ENCODE data around the gene PISD. TPM values are rescaled to one million over a fixed set of nuclear protein-coding genes. Genes with fewer than 3 reads are reported as not detected.
A peak's percentile ranks its signal among the peaks of the same experiment; 100 is the strongest.
"Not testable (repeated sequence)": the region's sequence is repeated elsewhere in the genome, so short reads cannot be mapped to it uniquely, and the experiment has no call there.

Gene PISD
- total RNA-seq: 77.1 and 81.6 TPM in 2 replicates

- DNase-seq (ENCODE audit: low read depth): peak; percentile 94
These were observed at the start of gene PISD for GRCh38 chr22:31661851-31662667. Gene PISD, minus strand, starts transcription at chr22:31662215. Its CDS starts 7 bp downstream, at chr22:31662208.

GRCh38 chr22:31711226-31711625, 49.2 kb upstream of the PISD start:
- DNase-seq (ENCODE audit: low read depth): not testable (repeated sequence)

DNA sequence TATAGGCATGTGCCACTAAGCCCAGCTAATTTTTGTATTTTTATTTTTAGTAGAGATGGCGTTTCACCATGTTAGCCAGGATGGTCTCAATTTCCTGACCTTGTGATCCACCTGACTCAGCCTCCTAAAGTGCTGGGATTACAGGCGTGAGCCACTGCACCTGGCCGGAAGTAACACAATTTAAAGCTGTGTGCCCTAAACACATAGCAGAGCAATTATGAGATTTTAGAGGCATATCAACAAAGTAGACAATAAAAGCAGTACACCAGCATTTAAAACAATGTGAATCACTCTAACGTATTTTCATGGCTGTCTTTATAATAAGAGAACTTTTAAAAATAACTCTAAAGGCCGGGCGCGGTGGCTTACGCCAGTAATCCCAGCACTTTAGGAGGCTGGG, 45.5 kb upstream of the PISD start:
- no peak for DNase-seq (ENCODE audit: low read depth)

DNA sequence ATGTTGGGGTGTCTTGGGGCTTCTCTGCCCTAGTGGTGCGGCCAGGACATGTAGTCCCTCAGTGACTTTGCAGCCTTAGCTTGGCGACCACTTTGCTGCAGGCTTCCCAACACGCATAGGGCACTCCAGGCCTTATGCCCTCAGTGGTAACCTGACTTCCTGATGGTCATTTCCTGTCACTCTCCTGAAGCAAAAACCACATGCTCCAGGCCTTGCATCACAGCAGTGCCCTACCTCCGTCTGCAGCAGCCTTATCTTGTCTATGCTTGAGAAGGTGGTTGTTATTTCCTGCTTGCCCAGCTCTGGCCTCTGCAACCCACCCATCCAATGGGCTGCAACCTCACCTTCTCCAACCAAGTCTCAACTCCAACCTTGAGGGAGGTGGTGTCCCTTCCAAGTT, 33.4 kb upstream of the PISD start:
- no peak for DNase-seq (ENCODE audit: low read depth)

DNA sequence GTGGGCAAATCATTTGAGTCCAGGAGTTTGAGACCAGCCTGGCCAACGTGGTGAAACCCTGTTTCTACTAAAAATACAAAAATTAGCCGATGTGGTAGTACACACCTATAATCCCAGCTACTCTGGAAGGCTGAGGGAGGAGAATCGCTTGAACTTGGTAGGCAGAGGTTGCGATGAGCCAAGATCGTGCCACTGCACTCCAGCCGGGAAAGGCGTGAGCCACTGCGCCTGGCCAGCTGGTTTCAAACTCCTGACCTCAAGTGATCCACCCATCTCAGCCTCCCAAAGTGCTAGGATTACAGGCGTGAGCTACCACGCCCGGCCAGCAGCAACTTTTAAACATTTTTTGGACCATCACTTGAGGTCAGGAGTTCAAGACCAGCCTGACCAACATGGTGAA, 32.0 kb upstream of the PISD start:
- DNase-seq (ENCODE audit: low read depth): not testable (repeated sequence)

DNA sequence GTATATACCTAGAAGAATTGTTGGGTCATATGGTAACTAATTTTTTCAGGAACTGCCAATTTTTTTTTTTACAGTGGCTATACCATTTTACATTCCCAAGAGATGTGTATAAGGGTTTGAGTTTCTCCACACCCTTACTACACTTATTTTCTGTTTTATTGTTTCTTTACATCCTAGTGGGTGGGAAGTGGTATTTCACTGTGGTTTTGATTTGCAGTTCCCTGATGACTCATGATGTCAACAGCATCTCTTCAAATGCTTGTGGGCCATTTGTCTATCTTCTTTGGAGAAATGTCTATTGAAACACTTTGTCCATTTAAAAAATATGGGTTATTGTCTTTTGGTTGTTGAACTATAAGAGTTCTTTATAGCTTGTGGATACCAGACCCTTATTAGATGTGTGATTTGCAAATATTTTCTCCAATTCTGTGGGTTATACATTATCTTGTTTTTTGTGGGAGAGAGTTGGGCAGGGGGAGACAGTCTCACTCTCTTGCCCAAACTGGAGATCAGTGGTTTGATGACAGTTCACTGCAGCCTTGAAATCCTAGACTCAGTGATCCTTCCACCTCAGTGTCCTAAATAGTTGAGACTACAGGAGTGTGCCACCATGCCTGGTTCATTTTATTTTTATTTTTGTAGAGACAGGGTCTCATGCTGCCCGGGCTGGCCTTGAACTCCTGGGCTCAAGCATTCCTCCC, 30.3 kb upstream of the PISD start:
- peak; percentile 38 for DNase-seq (ENCODE audit: low read depth)

- DNase-seq (ENCODE audit: low read depth): no peak
These were observed 29.4 kb upstream of the PISD start for GRCh38 chr22:31691408-31691807.

DNA sequence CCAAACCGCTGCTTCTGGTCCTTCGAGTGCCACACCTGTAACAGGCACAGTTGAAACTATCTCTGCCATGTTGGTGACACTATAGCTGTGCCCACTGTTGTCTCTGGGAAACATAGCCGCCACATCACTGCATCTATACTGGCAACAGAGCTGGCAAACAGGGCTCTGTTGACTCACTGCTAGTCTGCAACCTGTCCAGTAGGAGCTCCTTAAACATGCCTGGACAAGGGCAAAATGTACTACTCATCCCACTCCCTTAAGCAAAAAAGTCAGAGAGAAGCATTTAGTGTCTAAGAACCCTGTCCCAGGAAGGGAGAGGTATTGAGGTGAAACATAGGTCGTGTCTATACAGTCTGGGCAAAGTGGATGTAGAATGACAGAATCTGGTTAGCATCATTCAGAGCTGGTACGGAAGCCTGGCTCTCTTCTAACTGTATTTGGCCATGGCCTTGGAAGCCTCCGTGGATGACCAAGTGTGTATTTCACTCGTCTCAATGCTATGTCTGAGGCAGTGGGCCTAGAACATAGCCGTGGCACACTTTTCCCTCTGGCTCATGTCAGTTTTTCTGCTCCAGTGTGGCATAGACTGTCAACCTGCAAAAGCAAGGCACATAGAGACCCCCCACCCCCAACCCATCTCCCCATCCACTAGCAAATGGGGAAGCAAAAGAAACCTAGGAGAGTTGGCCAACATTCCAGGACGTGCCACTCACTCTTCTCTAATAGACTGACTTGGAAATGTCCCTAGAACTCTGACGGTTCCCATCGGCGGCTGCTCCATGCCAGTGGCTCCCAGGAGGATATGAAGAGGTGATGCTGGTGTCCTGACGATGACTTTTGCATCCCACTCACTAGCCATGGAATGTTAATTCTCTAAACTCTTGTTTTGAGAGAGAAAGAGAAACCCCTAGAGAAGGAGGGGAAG, 21.4 kb upstream of the PISD start:
- no peak for DNase-seq (ENCODE audit: low read depth)

GRCh38 chr22:31682751-31683150, 20.7 kb upstream of the PISD start:
- DNase-seq (ENCODE audit: low read depth): no peak

- no peak for DNase-seq (ENCODE audit: low read depth)
These were observed 19.6 kb upstream of the PISD start for GRCh38 chr22:31681349-31682345.

DNA sequence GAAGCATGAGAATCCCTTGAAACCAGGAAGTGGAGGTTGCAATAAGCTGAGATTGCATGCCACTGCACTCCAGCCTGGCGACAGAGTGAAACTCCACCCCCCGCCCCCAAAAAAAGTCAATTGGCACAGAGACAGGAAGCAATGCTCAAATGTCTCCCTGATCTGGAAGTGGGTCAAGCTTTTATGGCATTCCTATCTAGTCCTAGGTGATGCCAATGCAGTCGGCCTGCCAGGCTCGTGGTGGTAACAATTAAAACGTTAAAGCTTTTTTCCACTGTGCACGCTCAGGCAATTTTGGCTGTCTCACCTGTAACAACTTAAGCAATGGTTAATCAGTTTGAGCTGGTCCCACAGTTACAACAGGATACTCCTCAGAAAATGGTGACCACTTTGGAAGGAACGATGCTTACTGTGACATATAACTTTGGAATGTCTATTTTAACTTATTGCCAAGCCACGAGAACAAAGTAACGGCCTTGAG, 18.9 kb upstream of the PISD start:
- DNase-seq (ENCODE audit: low read depth): peak; percentile 37

GRCh38 chr22:31678748-31679147, 16.7 kb upstream of the PISD start:
- no peak for DNase-seq (ENCODE audit: low read depth)

GRCh38 chr22:31676700-31677099, 14.7 kb upstream of the PISD start:
- peak; percentile 92 for DNase-seq (ENCODE audit: low read depth)

- DNase-seq (ENCODE audit: low read depth): not testable (repeated sequence)
These were observed 12.2 kb upstream of the PISD start for GRCh38 chr22:31674219-31674618.

- not testable (repeated sequence) for DNase-seq (ENCODE audit: low read depth)
These were observed 6.8 kb upstream of the PISD start for GRCh38 chr22:31668849-31669248.

DNA sequence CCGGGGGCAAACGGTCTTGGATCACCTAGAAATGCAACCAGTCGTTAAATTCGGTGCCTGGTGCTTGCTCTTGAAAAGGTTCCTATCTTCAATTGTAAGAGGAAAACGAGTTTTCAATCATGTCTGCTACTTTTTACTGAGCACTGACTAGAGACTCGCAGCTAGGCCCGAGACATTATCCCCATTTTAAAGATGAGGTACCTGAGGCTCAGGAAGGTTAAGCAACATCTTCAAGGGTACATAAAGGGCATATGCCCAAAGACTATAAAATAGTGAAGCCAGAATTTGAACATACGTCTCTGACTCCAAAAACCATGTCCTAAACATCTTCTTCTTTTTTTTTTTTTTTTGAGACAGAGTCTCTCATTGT, 638 bp upstream of the PISD start:
- DNase-seq (ENCODE audit: low read depth): no peak

GRCh38 chr22:31660860-31661341, 1.1 kb downstream of the PISD start:
- DNase-seq (ENCODE audit: low read depth): peak; percentile 86

- peak; percentile 75 for DNase-seq (ENCODE audit: low read depth)
These were observed 2.8 kb downstream of the PISD start for GRCh38 chr22:31659246-31659645.

DNA sequence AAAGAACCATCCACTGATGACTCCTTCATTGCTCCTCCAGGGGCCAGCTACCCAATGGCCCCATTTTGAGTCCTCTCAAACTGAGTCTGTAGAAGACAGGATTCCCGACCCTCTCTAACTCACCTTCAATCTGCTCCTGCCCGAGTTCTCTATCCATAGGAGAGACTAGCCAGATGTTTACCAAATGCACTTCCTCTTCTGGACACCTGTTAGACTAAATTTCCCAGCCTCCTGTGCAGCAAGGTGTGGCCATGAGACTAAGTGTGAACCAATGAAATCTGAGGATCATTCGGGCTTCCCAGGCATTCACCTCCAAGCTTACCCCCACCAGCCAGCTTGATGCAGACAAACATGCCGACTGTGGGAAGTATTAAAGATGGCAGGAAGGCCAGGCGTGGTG, 7.6 kb downstream of the PISD start:
- no peak for DNase-seq (ENCODE audit: low read depth)

- no peak for DNase-seq (ENCODE audit: low read depth)
These were observed 8.1 kb downstream of the PISD start for GRCh38 chr22:31653944-31654343.
